Pancreas (tissue), 10 donors: ENCODE data around the gene TRAPPC2L. TPM values are rescaled to one million over a fixed set of nuclear protein-coding genes. Genes with fewer than 3 reads are reported as not detected.
A peak's percentile ranks its signal among the peaks of the same experiment; 100 is the strongest.
"Not testable (repeated sequence)": the region's sequence is repeated elsewhere in the genome, so short reads cannot be mapped to it uniquely, and the experiment has no call there.

ENCODE experiments used
- ATAC-seq, 4 donors: fragments of 200-7000 bp; cut with Tn5 transposase; one replicate each; pipeline versions ENCODE4 v1.8.0 to v1.9.1; 2020; ENCODE audit warnings: mild to moderate bottlenecking in 4 of 4, moderate library complexity in 4 of 4
- DNase-seq, 6 donors: peaks; one replicate each; pipeline ENCODE4 v3.0.0-alpha.2; 2020
- FAIRE-seq: peaks from 2 replicates; lab custom pipeline; 2012; peaks lifted over from hg19 to GRCh38; lab: Jason Lieb, UNC
- H3K27ac ChIP-seq, 4 donors: fragments of 200-600 bp; sonication (generic); 1 replicate in 3 of 4; 2 replicates in 1 of 4; pipeline versions ENCODE4 v1.5.0 to v1.8.0; 2020
- H3K27me3 ChIP-seq, 4 donors: fragments of 200-600 bp; one replicate each; pipeline ENCODE4 v1.8.0; 2021
- H3K36me3 ChIP-seq, 3 donors: fragments of 200-600 bp; sonication (generic) in 1 of 3; one replicate each; pipeline versions ENCODE4 v1.5.0 to v1.8.0; 2020 to 2021
- H3K4me1 ChIP-seq, 3 donors: fragments of 200-600 bp; one replicate each; pipeline ENCODE4 v1.8.0; 2021
- H3K4me3 ChIP-seq, 4 donors: fragments of 200-600 bp; sonication (generic) in 2 of 4; one replicate each; pipeline versions ENCODE4 v1.5.0 to v1.8.0; 2020 to 2021
- H3K9me3 ChIP-seq, 4 donors: fragments of 200-600 bp; one replicate each; pipeline ENCODE4 v1.8.0; 2021
- CTCF ChIP-seq, 4 donors: fragments of 200-600 bp; sonication (generic) in 3 of 4; IDR thresholded peaks; one replicate each; pipeline versions ENCODE4 v1.5.0 to v1.8.0; 2021; ENCODE audit warnings: antibody characterized with exemption in 4 of 4
- WGBS, 2 donors: extraction: QIAGEN DNeasy Blood & Tissue Kit; methylation state at CpG; one replicate each; pipeline ENCODE4 v1.1.7; 2013; 5-methylcytosine and 5-hydroxymethylcytosine counted together
- intact Hi-C, 3 donors: fragments of 100-400 bp; cut with DNase I; formaldehyde crosslinking; loops; one replicate each; pipeline versions ENCODE4 v1.11.1 to v1.14.2; 2022
- polyA plus RNA-seq, 2 donors: library from polyadenylated mRNA; stranded (reverse); fragments of 200-250 nt; gene quantifications; one replicate each; pipeline ENCODE4 v1.2.3, GENCODE V29; 2013
- total RNA-seq, 6 donors: library from RNA; stranded (reverse); fragmentation: NEBNext Ultra II Directional in 4 of 6; extraction: Animal tissue kit (Norgen Biotek cat#: 25700) in 4 of 6; gene quantifications; one replicate each; pipeline versions ENCODE4 v1.2.1 to v1.2.4, GENCODE V29; 2021 to 2023
- donor health status: healthy with polysubstance abuse.
- donor health status: DM: no; HTN: no; CAD: no; lungs with moderate emphysema.
- donor health status: DM: no; HTN: no; CAD: no.
- donor health status: control.
- donor health status: control.
- donor health status: Bipolar disorder and iron deficiency.
- donor health status: DM: yes; HTN: yes; CAD: no.
- donor health status: DM: no; HTN: no; CAD: no.
- donor health status: DM: no; HTN: no; CAD: no.
- donor health status: DM: yes; HTN: yes; CAD: no.

The TRAPPC2L gene
- total and polyA plus RNA-seq, 8 donors: 16.0 to 55.2 (median 27.4) TPM

GRCh38 chr16:88819126-88819525 is 37.8 kb upstream of the TRAPPC2L start:
- WGBS, 2 donors: 77 to 90% methylated on average over 16 of the region's 16 CpGs
- H3K27ac ChIP-seq: no peak overlapping the region
- H3K36me3 ChIP-seq: no peaks in the 10 kb centered on the region
- no peaks in the 10 kb centered on the region for H3K9me3 ChIP-seq
- H3K4me1 ChIP-seq: no peaks in the 10 kb centered on the region
- H3K4me3 ChIP-seq: no peak overlapping the region
- no peak for FAIRE-seq
- DNase-seq: no peak
- TF ChIP-seq CTCF (IDR thresholded peaks at IDR 0.05): no peak
- H3K27me3 ChIP-seq: no peaks in the 10 kb centered on the region
- no peak for ATAC-seq
- intact Hi-C loops: loop anchor here in 1 of 3 donors (10.0 kb wide), 1 partner anchor 356 kb away; the partner anchor contains the start of gene CDH15

- WGBS, 2 donors: 87 to 88% methylated on average over 17 to 20 of the region's 20 CpGs
- Histone ChIP-seq H3K4me1 (no peaks in the 10 kb centered on the region), H3K9me3 (no peaks in the 10 kb centered on the region), H3K4me3 (no peak overlapping the region), H3K36me3 (no peaks in the 10 kb centered on the region), H3K27ac (no peak overlapping the region), H3K27me3 (no peaks in the 10 kb centered on the region)
- TF ChIP-seq CTCF (IDR thresholded peaks at IDR 0.05): no peak
- intact Hi-C loops: no loop called here
- peak in 1 of 6 donors; percentile 67 for DNase-seq
- ATAC-seq: no peak
- FAIRE-seq: no peak
These were observed 36.4 kb upstream of the TRAPPC2L start for GRCh38 chr16:88820385-88821025.

- ATAC-seq (peak in 1 of 4 donors; percentile 17), DNase-seq (peak in 1 of 6 donors; percentile 69), FAIRE-seq (no peak)
- intact Hi-C loops: no loop called here
- WGBS, 2 donors: 83 to 85% methylated on average over 22 of the region's 22 CpGs
- H3K27ac ChIP-seq: no peak overlapping the region
- no peaks in the 10 kb centered on the region for H3K27me3 ChIP-seq
- no peak for TF ChIP-seq CTCF (IDR thresholded peaks at IDR 0.05)
- no peaks in the 10 kb centered on the region for H3K9me3 ChIP-seq
- H3K4me3 ChIP-seq: no peak overlapping the region
- no peaks in the 10 kb centered on the region for H3K36me3 ChIP-seq
- no peaks in the 10 kb centered on the region for H3K4me1 ChIP-seq
These were observed 35.6 kb upstream of the TRAPPC2L start for GRCh38 chr16:88821168-88821850.

- 89 to 91% methylated on average over 23 to 24 of the region's 24 CpGs for WGBS, 2 donors
- Histone ChIP-seq H3K4me1 (no peaks in the 10 kb centered on the region), H3K27ac (no peak overlapping the region), H3K9me3 (no peaks in the 10 kb centered on the region), H3K27me3 (no peaks in the 10 kb centered on the region), H3K36me3 (no peaks in the 10 kb centered on the region), H3K4me3 (no peak overlapping the region)
- TF ChIP-seq CTCF (IDR thresholded peaks at IDR 0.05): no peak
- ATAC-seq: no peak
- DNase-seq: peak in 1 of 6 donors; percentile 67
- intact Hi-C loops: no loop called here
- FAIRE-seq: no peak
These were observed 34.5 kb upstream of the TRAPPC2L start for GRCh38 chr16:88822281-88823040.

- H3K9me3 ChIP-seq, H3K36me3 ChIP-seq, intact Hi-C loops, FAIRE-seq, H3K27ac ChIP-seq, H3K4me1 ChIP-seq, H3K27me3 ChIP-seq, H3K4me3 ChIP-seq, ATAC-seq: not testable (repeated sequence)
- DNase-seq: peak in 1 of 6 donors; percentile 47
- 95 to 96% methylated on average over 28 to 29 of the region's 31 CpGs for WGBS, 2 donors
These were observed 33.3 kb upstream of the TRAPPC2L start for GRCh38 chr16:88823646-88824045.
